CD4-positive, alpha-beta T cell treated with Interleukin-1 beta for 1 hour (primary cell): ENCODE data around the gene NTNG1.
"Not testable (repeated sequence)": the region's sequence is repeated elsewhere in the genome, so short reads cannot be mapped to it uniquely, and the experiment has no call there.

Experiments used
- DNase-seq, 2 donors: peaks; one replicate each; pipeline ENCODE4 v3.0.0-alpha.2; 2020 to 2022

The NTNG1 gene

GRCh38 chr1:107140703-107141490, at the start of gene NTNG1:
NTNG1 (plus strand) TSS chr1:107141039.
- DNase-seq = peak; percentile 9 to 33

- no peak for DNase-seq
These were observed 49.4 kb upstream of the NTNG1 start for GRCh38 chr1:107091418-107091817.

GRCh38 chr1:107093395-107093794, 47.4 kb upstream of the NTNG1 start:
- not testable (repeated sequence) for DNase-seq

GRCh38 chr1:107095647-107096046, 45.2 kb upstream of the NTNG1 start:
- no peak for DNase-seq

- DNase-seq = no peak
These were observed 44.1 kb upstream of the NTNG1 start for GRCh38 chr1:107096690-107097089.

GRCh38 chr1:107098961-107099360, 41.9 kb upstream of the NTNG1 start:
- no peak for DNase-seq

GRCh38 chr1:107100331-107100984, 40.4 kb upstream of the NTNG1 start:
- no peak for DNase-seq

- no peak for DNase-seq
These were observed 34.9 kb upstream of the NTNG1 start for GRCh38 chr1:107105914-107106313.

GRCh38 chr1:107110326-107110725, 30.5 kb upstream of the NTNG1 start:
- no peak for DNase-seq

- no peak for DNase-seq
These were observed 24.5 kb upstream of the NTNG1 start for GRCh38 chr1:107116306-107116790.

GRCh38 chr1:107122225-107122624, 18.6 kb upstream of the NTNG1 start:
- no peak for DNase-seq

GRCh38 chr1:107123741-107124140, 17.1 kb upstream of the NTNG1 start:
- DNase-seq = no peak

GRCh38 chr1:107124694-107125093, 16.1 kb upstream of the NTNG1 start:
- no peak for DNase-seq

- no peak for DNase-seq
These were observed 8.6 kb upstream of the NTNG1 start for GRCh38 chr1:107132195-107132594.

- no peak for DNase-seq
These were observed 8.1 kb upstream of the NTNG1 start for GRCh38 chr1:107132780-107133179.

- DNase-seq = no peak
These were observed 5.4 kb upstream of the NTNG1 start for GRCh38 chr1:107135463-107135862.

- DNase-seq = no peak
These were observed 2.7 kb upstream of the NTNG1 start for GRCh38 chr1:107138166-107138565.

GRCh38 chr1:107138767-107139445, 1.9 kb upstream of the NTNG1 start:
- DNase-seq = no peak

GRCh38 chr1:107139833-107140702, 771 bp upstream of the NTNG1 start:
- no peak for DNase-seq

- DNase-seq = peak in 1 of 2 donors; percentile 9
These were observed 770 bp downstream of the NTNG1 start for GRCh38 chr1:107141491-107142126.

GRCh38 chr1:107142140-107142542, 1.3 kb downstream of the NTNG1 start:
- DNase-seq = peak in 1 of 2 donors; percentile 15

GRCh38 chr1:107142666-107143065, 1.8 kb downstream of the NTNG1 start:
- DNase-seq = no peak
